Measurements from ENCODE around the gene KCTD14. TPM values are rescaled to one million over a fixed set of nuclear protein-coding genes. Genes with fewer than 3 reads are reported as not detected.
"Not testable (repeated sequence)": the region's sequence is repeated elsewhere in the genome, so short reads cannot be mapped to it uniquely, and the experiment has no call there.

Gene KCTD14
- 10 to 100 TPM; 13.1 to 16.8 (median 14.6) TPM for polyA plus RNA-seq (ENCODE audit: insufficient read length in 4 of 4)

- no peak for DNase-seq (ENCODE audit: low read depth in 4 of 4, low spot score in 3 of 4)
These were observed at the start of gene KCTD14 for GRCh38 chr11:78022397-78023396. Gene KCTD14 (minus strand): TSS chr11:78023276. CDS start chr11:78023249, 27 bp downstream.

- no peak for DNase-seq (ENCODE audit: low read depth in 4 of 4, low spot score in 3 of 4)
These were observed 49.4 kb upstream of the KCTD14 start for GRCh38 chr11:78072455-78072854.

- DNase-seq (ENCODE audit: low read depth in 4 of 4, low spot score in 3 of 4): no peak
These were observed 48.6 kb upstream of the KCTD14 start for GRCh38 chr11:78071717-78072116.

- no peak for DNase-seq (ENCODE audit: low read depth in 4 of 4, low spot score in 3 of 4)
These were observed 47.5 kb upstream of the KCTD14 start for GRCh38 chr11:78070621-78071020.

- no peak for DNase-seq (ENCODE audit: low read depth in 4 of 4, low spot score in 3 of 4)
These were observed 46.4 kb upstream of the KCTD14 start for GRCh38 chr11:78069465-78069864.

- DNase-seq (ENCODE audit: low read depth in 4 of 4, low spot score in 3 of 4): no peak
These were observed 44.6 kb upstream of the KCTD14 start for GRCh38 chr11:78067704-78068103.

GRCh38 chr11:78066471-78066870 lies 43.4 kb upstream of the KCTD14 start:
- DNase-seq (ENCODE audit: low read depth in 4 of 4, low spot score in 3 of 4): no peak

GRCh38 chr11:78065203-78065602 lies 42.1 kb upstream of the KCTD14 start:
- DNase-seq (ENCODE audit: low read depth in 4 of 4, low spot score in 3 of 4): no peak

- no peak for DNase-seq (ENCODE audit: low read depth in 4 of 4, low spot score in 3 of 4)
These were observed 40.5 kb upstream of the KCTD14 start, which contains the start of gene THRSP for GRCh38 chr11:78063440-78064181. Gene THRSP (plus strand): TSS chr11:78063861. CDS start chr11:78063882, 21 bp downstream.

- DNase-seq (ENCODE audit: low read depth in 4 of 4, low spot score in 3 of 4): no peak
These were observed 39.6 kb upstream of the KCTD14 start for GRCh38 chr11:78062671-78063070.

- DNase-seq (ENCODE audit: low read depth in 4 of 4, low spot score in 3 of 4): no peak
These were observed 38.8 kb upstream of the KCTD14 start for GRCh38 chr11:78061921-78062311.

- DNase-seq (ENCODE audit: low read depth in 4 of 4, low spot score in 3 of 4): no peak
These were observed 38.2 kb upstream of the KCTD14 start for GRCh38 chr11:78061088-78061920.

GRCh38 chr11:78060533-78060932 lies 37.5 kb upstream of the KCTD14 start:
- DNase-seq (ENCODE audit: low read depth in 4 of 4, low spot score in 3 of 4): no peak

- not testable (repeated sequence) for DNase-seq (ENCODE audit: low read depth in 4 of 4, low spot score in 3 of 4)
These were observed 36.8 kb upstream of the KCTD14 start for GRCh38 chr11:78059749-78060328.

GRCh38 chr11:78057462-78058055 lies 34.5 kb upstream of the KCTD14 start:
- no peak for DNase-seq (ENCODE audit: low read depth in 4 of 4, low spot score in 3 of 4)

GRCh38 chr11:78056093-78056492 lies 33.0 kb upstream of the KCTD14 start:
- no peak for DNase-seq (ENCODE audit: low read depth in 4 of 4, low spot score in 3 of 4)

GRCh38 chr11:78054971-78055370 lies 31.9 kb upstream of the KCTD14 start:
- no peak for DNase-seq (ENCODE audit: low read depth in 4 of 4, low spot score in 3 of 4)

- no peak for DNase-seq (ENCODE audit: low read depth in 4 of 4, low spot score in 3 of 4)
These were observed 28.1 kb upstream of the KCTD14 start for GRCh38 chr11:78050964-78051831.

GRCh38 chr11:78049348-78049747 lies 26.3 kb upstream of the KCTD14 start:
- DNase-seq (ENCODE audit: low read depth in 4 of 4, low spot score in 3 of 4): no peak
